GM06990 (cell line): ENCODE measurements around the gene CNTNAP2.

ENCODE experiments used
- DNase-seq: peaks from one replicate; pipeline ENCODE4 v3.0.0-alpha.2; 2011; ENCODE audit not compliant: insufficient read length; ENCODE audit errors: extremely low read depth
- H3K27me3 ChIP-seq: replicated peaks from 2 replicates; pipeline ENCODE4 v1.6.0; 2011; ENCODE audit warnings: low read length; ENCODE audit not compliant: control insufficient read depth, insufficient read depth
- H3K36me3 ChIP-seq: 2 replicates; pipeline ENCODE4 v1.5.1; 2011; ENCODE audit warnings: low read length; ENCODE audit not compliant: control insufficient read depth, insufficient read depth
- H3K4me3 ChIP-seq: replicated peaks from 2 replicates; pipeline ENCODE4 v1.5.1; 2011; ENCODE audit warnings: low read depth, mild to moderate bottlenecking, control low read depth, low read length
- TF ChIP-seq, protein P1 (sequence below): IDR thresholded peaks from 2 replicates; pipeline ENCODE4 v1.5.1; 2011; ENCODE audit warnings: low read length, control low read depth, mild to moderate bottlenecking, inconsistent platforms; ENCODE audit not compliant: insufficient read depth, poor library complexity, severe bottlenecking

Gene CNTNAP2

GRCh38 chr7:147519062-147519461, 1402.5 kb downstream of the CNTNAP2 start:
- no peak for DNase-seq
- H3K27me3 ChIP-seq = no peaks in the 10 kb centered on the region
- no peak overlapping the region for H3K4me3 ChIP-seq
- H3K36me3 ChIP-seq = no peaks in the 10 kb centered on the region
- TF ChIP-seq, protein P1, sequence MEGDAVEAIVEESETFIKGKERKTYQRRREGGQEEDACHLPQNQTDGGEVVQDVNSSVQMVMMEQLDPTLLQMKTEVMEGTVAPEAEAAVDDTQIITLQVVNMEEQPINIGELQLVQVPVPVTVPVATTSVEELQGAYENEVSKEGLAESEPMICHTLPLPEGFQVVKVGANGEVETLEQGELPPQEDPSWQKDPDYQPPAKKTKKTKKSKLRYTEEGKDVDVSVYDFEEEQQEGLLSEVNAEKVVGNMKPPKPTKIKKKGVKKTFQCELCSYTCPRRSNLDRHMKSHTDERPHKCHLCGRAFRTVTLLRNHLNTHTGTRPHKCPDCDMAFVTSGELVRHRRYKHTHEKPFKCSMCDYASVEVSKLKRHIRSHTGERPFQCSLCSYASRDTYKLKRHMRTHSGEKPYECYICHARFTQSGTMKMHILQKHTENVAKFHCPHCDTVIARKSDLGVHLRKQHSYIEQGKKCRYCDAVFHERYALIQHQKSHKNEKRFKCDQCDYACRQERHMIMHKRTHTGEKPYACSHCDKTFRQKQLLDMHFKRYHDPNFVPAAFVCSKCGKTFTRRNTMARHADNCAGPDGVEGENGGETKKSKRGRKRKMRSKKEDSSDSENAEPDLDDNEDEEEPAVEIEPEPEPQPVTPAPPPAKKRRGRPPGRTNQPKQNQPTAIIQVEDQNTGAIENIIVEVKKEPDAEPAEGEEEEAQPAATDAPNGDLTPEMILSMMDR = no peak

DNA sequence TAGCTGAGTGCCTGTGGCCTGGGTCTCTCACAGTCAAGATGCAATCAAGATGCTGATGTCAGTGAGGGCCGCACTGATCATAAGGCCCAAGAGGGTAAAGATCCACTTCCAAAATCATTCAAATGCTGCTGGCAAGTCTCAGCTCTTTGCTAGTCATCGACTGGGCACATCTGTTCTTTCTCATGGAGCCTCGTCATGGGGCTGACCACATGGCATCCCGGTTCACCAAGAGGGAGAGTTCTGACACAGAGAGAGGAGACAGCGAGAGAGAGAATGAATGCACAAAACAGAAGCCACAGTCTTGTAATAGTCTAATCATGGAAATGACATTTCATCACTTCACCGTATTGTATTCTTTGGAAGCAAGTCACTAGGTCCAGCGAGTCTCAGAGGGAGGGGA, 1406.5 kb downstream of the CNTNAP2 start:
- Histone ChIP-seq H3K36me3 (no peaks in the 10 kb centered on the region), H3K4me3 (no peak overlapping the region), H3K27me3 (no peaks in the 10 kb centered on the region)
- DNase-seq = no peak
- TF ChIP-seq, protein P1 = no peak

DNA sequence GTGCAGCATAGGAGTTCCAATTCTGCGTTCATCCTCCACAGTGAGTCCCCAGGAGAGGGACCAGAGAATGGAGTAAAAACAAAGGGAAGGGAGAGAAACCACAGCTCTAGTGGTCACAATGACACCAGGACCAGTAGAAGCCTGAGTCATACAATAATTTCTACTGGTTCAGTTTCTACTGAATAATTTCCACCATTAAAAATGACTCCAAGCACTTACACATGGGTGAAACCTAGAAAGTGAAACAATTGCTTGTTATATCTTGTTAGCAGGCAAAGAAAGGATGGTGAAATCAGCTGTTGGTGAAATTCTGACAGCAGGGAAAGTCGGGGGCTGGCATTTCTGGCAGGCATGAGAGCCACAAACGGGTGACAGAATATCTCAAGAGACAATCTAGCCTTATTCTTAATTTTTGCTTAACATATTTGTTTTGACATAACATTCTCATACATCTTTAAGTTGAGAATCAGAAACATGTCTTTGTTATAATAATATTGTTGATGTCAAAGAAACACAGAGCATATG, 1408.2 kb downstream of the CNTNAP2 start:
- Histone ChIP-seq H3K36me3 (no peaks in the 10 kb centered on the region), H3K27me3 (no peaks in the 10 kb centered on the region), H3K4me3 (no peak overlapping the region)
- TF ChIP-seq, protein P1 = no peak
- DNase-seq = no peak

GRCh38 chr7:147525325-147525724, 1408.7 kb downstream of the CNTNAP2 start:
- Histone ChIP-seq H3K4me3 (no peak overlapping the region), H3K36me3 (no peaks in the 10 kb centered on the region), H3K27me3 (no peaks in the 10 kb centered on the region)
- TF ChIP-seq, protein P1 = no peak
- DNase-seq = no peak

- no peaks in the 10 kb centered on the region for H3K27me3 ChIP-seq
- TF ChIP-seq, protein P1 = no peak
- no peaks in the 10 kb centered on the region for H3K36me3 ChIP-seq
- no peak overlapping the region for H3K4me3 ChIP-seq
- no peak for DNase-seq
Observed at GRCh38 chr7:147535701-147536111, 1419.1 kb downstream of the CNTNAP2 start.

DNA sequence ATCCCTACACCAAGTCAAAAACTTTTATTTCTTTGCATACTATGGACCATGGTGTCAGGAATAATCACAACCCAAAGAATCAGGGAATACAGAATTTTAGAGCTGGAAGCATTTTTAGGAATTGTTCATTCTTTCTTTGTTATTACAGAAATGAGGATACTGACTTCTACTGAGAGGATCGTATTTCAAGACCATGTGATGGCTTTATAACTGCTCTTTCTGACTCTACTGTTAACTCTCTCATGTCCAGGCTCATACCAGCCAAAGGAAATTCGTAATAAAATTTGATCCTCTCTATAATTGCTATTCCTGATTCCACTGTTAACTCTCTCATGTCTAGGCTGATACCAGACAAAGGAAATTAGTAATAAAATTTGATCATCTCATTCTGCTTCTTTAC, 1423.1 kb downstream of the CNTNAP2 start:
- DNase-seq = no peak
- TF ChIP-seq, protein P1 = no peak
- no peaks in the 10 kb centered on the region for H3K36me3 ChIP-seq
- no peak overlapping the region for H3K4me3 ChIP-seq
- no peaks in the 10 kb centered on the region for H3K27me3 ChIP-seq
